ENCODE measurements around the gene SIM2.

DNA sequence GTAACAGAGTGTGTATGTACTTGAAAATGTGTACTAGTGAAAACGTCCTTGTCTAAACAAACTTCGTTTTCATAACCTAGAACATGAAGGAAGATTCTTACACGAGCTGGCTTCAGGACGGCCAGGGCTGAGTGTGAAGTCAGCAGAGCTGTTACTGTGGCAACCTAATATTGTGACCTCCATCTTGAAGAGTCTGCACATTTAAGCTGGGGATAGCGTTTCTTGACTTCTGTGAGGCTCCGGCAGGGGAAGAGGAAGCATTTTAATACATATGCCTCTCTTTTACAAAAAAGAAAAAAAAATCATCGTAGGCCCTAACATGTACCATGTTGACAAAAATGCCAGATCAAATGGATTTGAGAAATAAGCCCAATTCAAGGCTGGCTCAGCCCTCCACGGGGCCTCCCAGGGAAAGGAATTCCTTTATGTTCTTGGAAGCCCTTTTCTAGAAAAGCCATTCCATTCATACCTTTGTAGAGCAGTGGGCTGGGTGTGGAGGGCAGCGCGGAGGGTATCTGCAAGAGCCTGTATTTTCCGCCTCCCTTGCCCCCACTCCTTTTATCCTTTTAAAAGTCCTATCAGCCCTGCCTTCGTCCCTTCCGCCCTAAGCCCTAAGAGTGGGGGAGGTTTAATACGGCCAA is 51.1 kb downstream of the SIM2 start:
- TF ChIP-seq FOXA1 (IDR thresholded peaks at IDR 0.05) (no peak), ZNF384 (IDR thresholded peaks at IDR 0.05) (no peak), SP1 (IDR thresholded peaks at IDR 0.05) (no peak), HDGF (IDR thresholded peaks at IDR 0.05; ENCODE audit: borderline replicate concordance) (no peak), FOXM1 (IDR thresholded peaks at IDR 0.05; ENCODE audit: borderline replicate concordance) (no peak), TARDBP (IDR thresholded peaks at IDR 0.05) (no peak), L3MBTL2 (conservative IDR thresholded peaks at IDR 0.05) (no peak), ELF4 (IDR thresholded peaks at IDR 0.05) (no peak), FOXK2 (IDR thresholded peaks at IDR 0.05) (no peak), ARNT (IDR thresholded peaks at IDR 0.05) (no peak), CTBP1 (IDR thresholded peaks at IDR 0.05; ENCODE audit: borderline replicate concordance) (no peak)
- TF ChIP-seq, protein P1, sequence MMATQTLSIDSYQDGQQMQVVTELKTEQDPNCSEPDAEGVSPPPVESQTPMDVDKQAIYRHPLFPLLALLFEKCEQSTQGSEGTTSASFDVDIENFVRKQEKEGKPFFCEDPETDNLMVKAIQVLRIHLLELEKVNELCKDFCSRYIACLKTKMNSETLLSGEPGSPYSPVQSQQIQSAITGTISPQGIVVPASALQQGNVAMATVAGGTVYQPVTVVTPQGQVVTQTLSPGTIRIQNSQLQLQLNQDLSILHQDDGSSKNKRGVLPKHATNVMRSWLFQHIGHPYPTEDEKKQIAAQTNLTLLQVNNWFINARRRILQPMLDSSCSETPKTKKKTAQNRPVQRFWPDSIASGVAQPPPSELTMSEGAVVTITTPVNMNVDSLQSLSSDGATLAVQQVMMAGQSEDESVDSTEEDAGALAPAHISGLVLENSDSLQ (IDR thresholded peaks at IDR 0.05): no peak

Data from HEK293T (cell line).